SK-N-SH treated with all-trans-retinoic acid at 6 μM for 48 hours (cell line): Measurements from ENCODE around the gene FAM217A.

Source experiments
- CSDC2 ChIP-seq: fragments of 250-450 bp; sonication (Bioruptor Pico); IDR thresholded peaks from 2 replicates; pipeline ENCODE4 v1.5.0; 2020; ENCODE audit warnings: mild to moderate bottlenecking, moderate library complexity
- CSRNP3 ChIP-seq: fragments of 250-450 bp; sonication (Bioruptor Pico); IDR thresholded peaks from 2 replicates; pipeline ENCODE4 v1.5.1; 2021; ENCODE audit warnings: mild to moderate bottlenecking, moderate library complexity
- GLIS3 ChIP-seq: fragments of 250-450 bp; sonication (Bioruptor Pico); IDR thresholded peaks from 2 replicates; pipeline ENCODE4 v1.5.0; 2020; ENCODE audit warnings: mild to moderate bottlenecking, moderate library complexity
- PATZ1 ChIP-seq: fragments of 250-450 bp; sonication (Bioruptor Pico); IDR thresholded peaks from 2 replicates; pipeline ENCODE4 v1.8.0; 2020; ENCODE audit warnings: mild to moderate bottlenecking, moderate library complexity, borderline replicate concordance
- PPARA ChIP-seq: fragments of 250-450 bp; sonication (Bioruptor Pico); IDR thresholded peaks from 2 replicates; pipeline ENCODE4 v1.5.0; 2020; ENCODE audit warnings: mild to moderate bottlenecking, borderline replicate concordance
- RARB ChIP-seq: fragments of 250-450 bp; sonication (Bioruptor Pico); IDR thresholded peaks from 2 replicates; pipeline ENCODE4 v1.8.0; 2021; ENCODE audit warnings: mild to moderate bottlenecking, moderate library complexity
- TCF4 ChIP-seq: fragments of 250-450 bp; sonication (Bioruptor Pico); IDR thresholded peaks from 2 replicates; pipeline ENCODE4 v1.8.0; 2021; ENCODE audit warnings: mild to moderate bottlenecking, moderate library complexity, borderline replicate concordance
- TOX ChIP-seq: fragments of 250-450 bp; sonication (Bioruptor Pico); IDR thresholded peaks from 2 replicates; pipeline ENCODE4 v1.8.0; 2021; ENCODE audit warnings: mild to moderate bottlenecking, moderate library complexity, borderline replicate concordance
- ZC3H10 ChIP-seq: fragments of 250-450 bp; sonication (Bioruptor Pico); IDR thresholded peaks from 2 replicates; pipeline ENCODE4 v1.5.1; 2021; ENCODE audit warnings: mild to moderate bottlenecking, moderate library complexity
- ZFP3 ChIP-seq: fragments of 250-450 bp; sonication (Bioruptor Pico); IDR thresholded peaks from 2 replicates; pipeline ENCODE4 v1.5.0; 2020; ENCODE audit warnings: mild to moderate bottlenecking, moderate library complexity
- ZNF70 ChIP-seq: fragments of 450-650 bp; formaldehyde crosslinking; IDR thresholded peaks from 2 replicates; pipeline ENCODE4 v1.5.0; 2020; ENCODE audit warnings: mild to moderate bottlenecking, moderate library complexity
- TF ChIP-seq, protein P1 (sequence below): fragments of 250-450 bp; sonication (Bioruptor Pico); IDR thresholded peaks from 2 replicates; pipeline ENCODE4 v1.5.0; 2020; ENCODE audit warnings: mild to moderate bottlenecking, moderate library complexity

- no peak for TF ChIP-seq RARB (CRISPR knock-in tag)
- TF ChIP-seq ZNF70 (CRISPR knock-in tag) = no peak
- no peak for TF ChIP-seq PATZ1 (CRISPR knock-in tag)
- no peak for TF ChIP-seq ZC3H10 (CRISPR knock-in tag)
- TF ChIP-seq, protein P1, sequence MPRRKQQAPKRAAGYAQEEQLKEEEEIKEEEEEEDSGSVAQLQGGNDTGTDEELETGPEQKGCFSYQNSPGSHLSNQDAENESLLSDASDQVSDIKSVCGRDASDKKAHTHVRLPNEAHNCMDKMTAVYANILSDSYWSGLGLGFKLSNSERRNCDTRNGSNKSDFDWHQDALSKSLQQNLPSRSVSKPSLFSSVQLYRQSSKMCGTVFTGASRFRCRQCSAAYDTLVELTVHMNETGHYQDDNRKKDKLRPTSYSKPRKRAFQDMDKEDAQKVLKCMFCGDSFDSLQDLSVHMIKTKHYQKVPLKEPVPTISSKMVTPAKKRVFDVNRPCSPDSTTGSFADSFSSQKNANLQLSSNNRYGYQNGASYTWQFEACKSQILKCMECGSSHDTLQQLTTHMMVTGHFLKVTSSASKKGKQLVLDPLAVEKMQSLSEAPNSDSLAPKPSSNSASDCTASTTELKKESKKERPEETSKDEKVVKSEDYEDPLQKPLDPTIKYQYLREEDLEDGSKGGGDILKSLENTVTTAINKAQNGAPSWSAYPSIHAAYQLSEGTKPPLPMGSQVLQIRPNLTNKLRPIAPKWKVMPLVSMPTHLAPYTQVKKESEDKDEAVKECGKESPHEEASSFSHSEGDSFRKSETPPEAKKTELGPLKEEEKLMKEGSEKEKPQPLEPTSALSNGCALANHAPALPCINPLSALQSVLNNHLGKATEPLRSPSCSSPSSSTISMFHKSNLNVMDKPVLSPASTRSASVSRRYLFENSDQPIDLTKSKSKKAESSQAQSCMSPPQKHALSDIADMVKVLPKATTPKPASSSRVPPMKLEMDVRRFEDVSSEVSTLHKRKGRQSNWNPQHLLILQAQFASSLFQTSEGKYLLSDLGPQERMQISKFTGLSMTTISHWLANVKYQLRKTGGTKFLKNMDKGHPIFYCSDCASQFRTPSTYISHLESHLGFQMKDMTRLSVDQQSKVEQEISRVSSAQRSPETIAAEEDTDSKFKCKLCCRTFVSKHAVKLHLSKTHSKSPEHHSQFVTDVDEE (CRISPR knock-in tag) = no peak
- no peak for TF ChIP-seq GLIS3 (CRISPR knock-in tag)
- TF ChIP-seq CSDC2 (CRISPR knock-in tag) = no peak
- TF ChIP-seq ZFP3 (CRISPR knock-in tag) = no peak
- no peak for TF ChIP-seq PPARA
- TF ChIP-seq TCF4 = no peak
- TF ChIP-seq TOX (CRISPR knock-in tag) = no peak
- no peak for TF ChIP-seq CSRNP3 (CRISPR knock-in tag)
These were observed 49.1 kb upstream of the FAM217A start for GRCh38 chr6:4128072-4128471.
